GM21515 (cell line): Measurements from ENCODE around the gene LGR6.
A peak's percentile ranks its signal among the peaks of the same experiment; 100 is the strongest.
"Not testable (repeated sequence)": the region's sequence is repeated elsewhere in the genome, so short reads cannot be mapped to it uniquely, and the experiment has no call there.

Experiments used
- ATAC-seq: cut with Tn5 transposase; IDR thresholded peaks from one replicate; pipeline ENCODE4 v1.9.1; 2021; ENCODE audit not compliant: unreplicated experiment

The LGR6 gene

GRCh38 chr1:202158810-202159533 is 34.6 kb upstream of the LGR6 start:
- no peak for ATAC-seq

GRCh38 chr1:202159534-202160371 is 33.8 kb upstream of the LGR6 start:
- ATAC-seq, result no peak

GRCh38 chr1:202160377-202160940 is 33.1 kb upstream of the LGR6 start, which contains the start of gene PTPN7:
TSS of gene PTPN7 (minus strand) at chr1:202160602. CDS start at chr1:202159402, 1,200 bp downstream.
- ATAC-seq, result no peak

GRCh38 chr1:202161151-202162046 is 32.2 kb upstream of the LGR6 start:
- ATAC-seq, result no peak

- no peak for ATAC-seq
Measured at GRCh38 chr1:202162047-202162417, 31.6 kb upstream of the LGR6 start.

- ATAC-seq, result no peak
Measured at GRCh38 chr1:202162418-202163280, 30.9 kb upstream of the LGR6 start.

- no peak for ATAC-seq
Measured at GRCh38 chr1:202163281-202164270, 30.0 kb upstream of the LGR6 start.

GRCh38 chr1:202164271-202165037 is 29.1 kb upstream of the LGR6 start:
- ATAC-seq, result peak; percentile 51

- ATAC-seq, result no peak
Measured at GRCh38 chr1:202165267-202165941, 28.2 kb upstream of the LGR6 start.

GRCh38 chr1:202165942-202166843 is 27.4 kb upstream of the LGR6 start:
- no peak for ATAC-seq

- not testable (repeated sequence) for ATAC-seq
Measured at GRCh38 chr1:202167054-202167453, 26.5 kb upstream of the LGR6 start.

- ATAC-seq, result no peak
Measured at GRCh38 chr1:202167708-202168415, 25.7 kb upstream of the LGR6 start.

GRCh38 chr1:202168861-202169260 is 24.7 kb upstream of the LGR6 start:
- ATAC-seq, result no peak

GRCh38 chr1:202170726-202171125 is 22.9 kb upstream of the LGR6 start:
- ATAC-seq, result no peak

- ATAC-seq, result no peak
Measured at GRCh38 chr1:202171292-202172014, 22.1 kb upstream of the LGR6 start.
